ENCODE measurements around the gene NINJ1.

DNA sequence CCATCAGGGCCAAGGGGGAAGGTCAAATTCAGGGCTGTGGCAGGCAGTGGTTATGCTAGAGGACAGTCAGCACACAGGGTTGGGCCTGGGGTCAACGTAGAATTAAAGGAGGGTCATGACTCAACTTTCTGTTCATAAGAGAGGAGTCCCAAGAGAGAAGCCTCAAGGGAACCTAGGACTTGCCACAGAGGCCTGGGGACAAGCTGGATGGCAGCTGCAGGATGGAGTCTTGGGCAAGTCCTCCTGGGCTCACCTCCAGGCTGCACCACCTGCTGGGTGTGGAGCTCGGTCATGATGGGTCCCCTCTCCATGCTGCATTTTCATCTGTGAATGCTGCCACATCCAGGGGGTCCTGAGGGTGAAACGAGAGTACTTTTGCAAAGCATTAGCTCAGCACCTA is 40.9 kb upstream of the NINJ1 start:
- TF ChIP-seq POLR2A (IDR thresholded peaks at IDR 0.05; ENCODE audit: low read length): no peak
- no peak for TF ChIP-seq GATA1 (IDR thresholded peaks at IDR 0.05; ENCODE audit: low read depth, low read length)
